ENCODE measurements around the gene EIF1AX.

DNA sequence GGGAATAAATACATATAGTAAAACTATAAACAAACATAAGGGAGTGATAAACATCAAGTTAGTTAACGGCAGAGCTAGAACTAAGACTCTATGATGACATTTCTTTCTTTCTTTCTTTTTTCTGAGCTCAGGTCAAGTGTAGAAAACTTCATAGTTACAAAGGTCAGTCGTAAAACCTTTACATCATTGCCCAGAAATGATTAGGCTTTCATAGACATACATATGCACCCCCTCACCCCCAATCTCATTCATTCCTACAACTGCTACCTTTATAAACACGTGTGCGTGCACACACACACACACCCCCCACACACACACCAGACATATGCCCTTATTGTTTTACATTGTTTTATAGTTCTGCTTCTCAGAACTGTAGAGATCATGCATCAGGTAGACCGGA is 5.7 kb downstream of the EIF1AX start:
- no peak for TF ChIP-seq CTCF (conservative IDR thresholded peaks at IDR 0.05; ENCODE audit: low read length)
- no peak for TF ChIP-seq EZH2phosphoT487 (IDR thresholded peaks at IDR 0.05; ENCODE audit: borderline replicate concordance, low read depth, low read length)

Measured in OCI-LY7 (cell line).